IMR-90 (cell line): ENCODE results near the gene THOC2. TPM values are rescaled to one million over a fixed set of nuclear protein-coding genes. Genes with fewer than 3 reads are reported as not detected.

Source experiments
- ATAC-seq: fragments of 200-7000 bp; cut with Tn5 transposase; 2 replicates; pipeline ENCODE4 v1.9.1; 2020; ENCODE audit warnings: low read depth, mild to moderate bottlenecking, moderate library complexity
- BruUV-seq: library from RNA; stranded (reverse); fragments of 400-500 nt; replicated peaks from 2 replicates; lab custom pipeline; 2021; lab: Mats Ljungman, UMichigan
- CTCF ChIA-PET: fragments of 300-600 bp; formaldehyde crosslinking; extraction: SDS; loops from one replicate; lab custom pipeline; 2021; ENCODE audit warnings: antibody characterized with exemption; lab: Yijun Ruan, JAX
- POLR2A ChIA-PET: fragments of 300-600 bp; sonication (Branson Sonifier 250); formaldehyde crosslinking; loops from one replicate; lab custom pipeline; 2022; ENCODE audit warnings: antibody characterized with exemption; ENCODE audit not compliant: unreplicated experiment; lab: Charles Lee
- DNase-seq: peaks from one replicate; pipeline ENCODE4 v3.0.0; 2013
- H2AFZ ChIP-seq: replicated peaks from 2 replicates; pipeline ENCODE3; 2013; ENCODE audit warnings: low read length, mild to moderate bottlenecking; ENCODE audit not compliant: poor library complexity
- H2AK5ac ChIP-seq: 2 replicates; pipeline ENCODE4 v1.6.1; 2013; ENCODE audit warnings: low read depth, low read length, inconsistent platforms
- H2AK9ac ChIP-seq: replicated peaks from 2 replicates; pipeline ENCODE3; 2013; ENCODE audit warnings: mild to moderate bottlenecking, low read depth, low read length, moderate library complexity; ENCODE audit not compliant: poor library complexity
- H2BK120ac ChIP-seq: 2 replicates; pipeline ENCODE4 v1.6.1; 2013; ENCODE audit warnings: low read depth, low read length, inconsistent platforms
- H2BK15ac ChIP-seq: 3 replicates; pipeline ENCODE4 v1.6.1; 2013; ENCODE audit warnings: low read depth, low read length, inconsistent platforms
- H2BK20ac ChIP-seq: 2 replicates; pipeline ENCODE4 v1.6.1; 2013; ENCODE audit warnings: low read depth, mild to moderate bottlenecking, inconsistent platforms, low read length, moderate library complexity
- H2BK5ac ChIP-seq: 2 replicates; pipeline ENCODE4 v1.6.1; 2013; ENCODE audit warnings: mild to moderate bottlenecking, low read depth, low read length, inconsistent platforms; ENCODE audit not compliant: poor library complexity, severe bottlenecking
- H3K14ac ChIP-seq: replicated peaks from 2 replicates; pipeline ENCODE4 v1.6.1; 2013; ENCODE audit warnings: low read depth, low read length, inconsistent platforms
- H3K18ac ChIP-seq: 2 replicates; pipeline ENCODE4 v1.6.1; 2013; ENCODE audit warnings: low read depth, low read length, control low read depth
- H3K23ac ChIP-seq: 2 replicates; pipeline ENCODE4 v1.6.1; 2013; ENCODE audit warnings: low read depth, low read length, inconsistent platforms
- H3K27ac ChIP-seq: 2 replicates; pipeline ENCODE4 v1.5.1; 2013; ENCODE audit warnings: mild to moderate bottlenecking, control low read depth, low read length; ENCODE audit not compliant: insufficient read depth
- H3K27me3 ChIP-seq: 2 replicates; pipeline ENCODE4 v1.6.1; 2013; ENCODE audit warnings: low read length; ENCODE audit not compliant: control insufficient read depth, insufficient read depth
- H3K36me3 ChIP-seq: 2 replicates; pipeline ENCODE4 v1.6.1; 2013; ENCODE audit warnings: low read length, mixed read lengths; ENCODE audit not compliant: control insufficient read depth, insufficient read depth
- H3K4ac ChIP-seq: 2 replicates; pipeline ENCODE4 v1.6.1; 2013; ENCODE audit warnings: low read depth, low read length, inconsistent platforms
- H3K4me1 ChIP-seq: 2 replicates; pipeline ENCODE4 v1.6.1; 2013; ENCODE audit warnings: low read length, mixed read lengths; ENCODE audit not compliant: control insufficient read depth, insufficient read depth
- H3K4me2 ChIP-seq: 2 replicates; pipeline ENCODE4 v1.6.1; 2013; ENCODE audit warnings: low read depth, mild to moderate bottlenecking, control low read depth, low read length, moderate library complexity
- H3K4me3 ChIP-seq: 2 replicates; pipeline ENCODE4 v1.5.1; 2013; ENCODE audit warnings: low read depth, mild to moderate bottlenecking, control low read depth, low read length, moderate library complexity; ENCODE audit not compliant: insufficient read depth
- H3K56ac ChIP-seq: 2 replicates; pipeline ENCODE4 v1.6.1; 2013; ENCODE audit warnings: low read length, inconsistent platforms; ENCODE audit not compliant: insufficient read depth; ENCODE audit errors: extremely low read depth
- H3K79me1 ChIP-seq, 2 experiments: 2 replicates each; pipeline ENCODE4 v1.6.1; 2013; ENCODE audit warnings: low read length in 2 of 2, inconsistent platforms in 1 of 2, low read depth in 1 of 2
- H3K9ac ChIP-seq: 2 replicates; pipeline ENCODE4 v1.6.1; 2013; ENCODE audit warnings: low read depth, low read length, control low read depth
- H3K9me1 ChIP-seq: 2 replicates; pipeline ENCODE4 v1.6.1; 2013; ENCODE audit warnings: low read length, inconsistent platforms; ENCODE audit not compliant: insufficient read depth
- H3K9me3 ChIP-seq: 2 replicates; pipeline ENCODE4 v1.6.1; 2013; ENCODE audit warnings: low read length; ENCODE audit not compliant: control insufficient read depth, insufficient read depth
- H4K20me1 ChIP-seq: 2 replicates; pipeline ENCODE4 v1.6.1; 2013; ENCODE audit warnings: low read length, inconsistent platforms; ENCODE audit not compliant: insufficient read depth
- H4K5ac ChIP-seq: 2 replicates; pipeline ENCODE4 v1.6.1; 2013; ENCODE audit warnings: mild to moderate bottlenecking, low read depth, low read length, control low read depth
- H4K8ac ChIP-seq, 2 experiments: 2 replicates each; pipeline ENCODE4 v1.6.1; 2013; ENCODE audit warnings: low read depth in 2 of 2, low read length in 2 of 2, control low read depth in 1 of 2, inconsistent platforms in 1 of 2
- H4K91ac ChIP-seq: 2 replicates; pipeline ENCODE4 v1.6.1; 2013; ENCODE audit warnings: low read depth, low read length, inconsistent platforms; ENCODE audit not compliant: insufficient read depth
- BHLHE40 ChIP-seq: fragments of 150-350 bp; IDR thresholded peaks from 2 replicates; pipeline ENCODE4 v1.6.1; 2016; ENCODE audit warnings: mild to moderate bottlenecking, low read depth, low read length
- CEBPB ChIP-seq: IDR thresholded peaks from 2 replicates; pipeline ENCODE4 v1.6.1; 2012; ENCODE audit warnings: low read depth, low read length, improper control_type of control experiment
- CHD1 ChIP-seq: IDR thresholded peaks from 2 replicates; pipeline ENCODE4 v1.6.1; 2012; ENCODE audit warnings: low read depth, low read length, improper control_type of control experiment
- CTCF ChIP-seq: conservative IDR thresholded peaks from 2 replicates; pipeline ENCODE4 v1.5.1; 2012; ENCODE audit warnings: mild to moderate bottlenecking, low read depth, low read length, improper control_type of control experiment
- ELK1 ChIP-seq: fragments of 150-350 bp; IDR thresholded peaks from 2 replicates; pipeline ENCODE4 v1.6.1; 2016; ENCODE audit warnings: low read depth, mild to moderate bottlenecking, low read length, moderate library complexity, borderline replicate concordance
- FOS ChIP-seq: fragments of 150-350 bp; IDR thresholded peaks from 2 replicates; pipeline ENCODE4 v1.6.1; 2016; ENCODE audit warnings: low read depth, low read length
- MAFK ChIP-seq: IDR thresholded peaks from 2 replicates; pipeline ENCODE4 v1.6.1; 2012; ENCODE audit warnings: low read depth, low read length, improper control_type of control experiment
- MAZ ChIP-seq: IDR thresholded peaks from 2 replicates; pipeline ENCODE4 v1.6.1; 2012; ENCODE audit warnings: low read depth, mild to moderate bottlenecking, low read length, improper control_type of control experiment, moderate library complexity, borderline replicate concordance
- MXI1 ChIP-seq: IDR thresholded peaks from 2 replicates; pipeline ENCODE4 v1.6.1; 2012; ENCODE audit warnings: low read depth, mild to moderate bottlenecking, low read length, moderate library complexity, borderline replicate concordance
- NFE2L2 ChIP-seq: fragments of 150-350 bp; IDR thresholded peaks from 2 replicates; pipeline ENCODE4 v1.6.1; 2016; ENCODE audit warnings: low read depth, mild to moderate bottlenecking, low read length
- POLR2A ChIP-seq: IDR thresholded peaks from 2 replicates; pipeline ENCODE4 v1.6.1; 2012; ENCODE audit warnings: mild to moderate bottlenecking, low read depth, low read length
- RAD21 ChIP-seq: IDR thresholded peaks from 2 replicates; pipeline ENCODE4 v1.6.1; 2012; ENCODE audit warnings: low read length, improper control_type of control experiment
- RCOR1 ChIP-seq: IDR thresholded peaks from 2 replicates; pipeline ENCODE4 v1.6.1; 2012; ENCODE audit warnings: mild to moderate bottlenecking, low read length, improper control_type of control experiment; ENCODE audit not compliant: insufficient replicate concordance
- RFX5 ChIP-seq: IDR thresholded peaks from 2 replicates; pipeline ENCODE4 v1.8.0; 2012; ENCODE audit warnings: low read depth, mild to moderate bottlenecking, low read length, moderate library complexity
- SMC3 ChIP-seq: fragments of 150-350 bp; IDR thresholded peaks from 2 replicates; pipeline ENCODE4 v1.6.1; 2016; ENCODE audit warnings: low read depth, mild to moderate bottlenecking, antibody characterized with exemption, low read length, moderate library complexity
- USF2 ChIP-seq: fragments of 150-350 bp; IDR thresholded peaks from 2 replicates; pipeline ENCODE4 v1.6.1; 2017; ENCODE audit warnings: mild to moderate bottlenecking, antibody characterized with exemption, low read length, low read depth
- WGBS, 2 experiments: methylation state at CpG; one replicate each; pipeline versions ENCODE4 v1.1.5 to v1.1.7; 2013; ENCODE audit warnings: missing lambda C conversion rate in 2 of 2; ENCODE audit not compliant: insufficient read length in 1 of 2; ENCODE audit errors: extremely low coverage in 2 of 2; 5-methylcytosine and 5-hydroxymethylcytosine counted together
- dilution Hi-C: fragments of 300-500 bp; cut with HindIII; formaldehyde crosslinking; loops from one replicate; pipeline ENCODE4 v1.14.3; 2018; ENCODE audit warnings: low sequenced_read_pairs; ENCODE audit not compliant: unreplicated experiment
- in situ Hi-C: fragments of 300-500 bp; cut with MboI; formaldehyde crosslinking; loops from 3 replicates; pipeline ENCODE4 v1.14.3; 2019; ENCODE audit warnings: low sequenced_read_pairs, inconsistent platforms, mixed read lengths
- intact Hi-C: fragments of 100-400 bp; cut with micrococcal nuclease; formaldehyde crosslinking; loops from 2 replicates; pipeline ENCODE4 v1.10.0; 2022
- polyA plus RNA-seq, 3 experiments: library from polyadenylated mRNA; depleted of rRNA; stranded (reverse); fragments of >200 nt; gene quantifications; 2 replicates each; pipeline ENCODE4 v1.2.3, GENCODE V29; 2012; ENCODE audit warnings: low replicate concordance in 1 of 3
- total RNA-seq: library from RNA; depleted of rRNA; stranded (reverse); fragments of >200 nt; gene quantifications from 2 replicates; pipeline ENCODE4 v1.2.3, GENCODE V29; 2012

The THOC2 gene
- total and polyA plus RNA-seq, 2 of the 4 experiments (the other 2 are of a cell fraction), result 42.9 to 58.8 TPM

- no TSS peak for BruUV-seq
- no peak overlapping the region for H3K14ac ChIP-seq
- no peak overlapping the region for H3K4ac ChIP-seq
- POLR2A ChIA-PET, result no interaction called here
- H3K56ac ChIP-seq, result no peak overlapping the region
- H2BK120ac ChIP-seq, result no peak overlapping the region
- no CpG with 5 or more reads among the region's 2 CpGs for WGBS, 2 experiments
- in situ Hi-C loops, result no loop called here
- H3K9ac ChIP-seq, result no peak overlapping the region
- H3K36me3 ChIP-seq, result 0 out of 2 replicates have a peak, but pooled peaks cover 3% of the 10 kb centered on the region
- H4K5ac ChIP-seq, result no peak overlapping the region
- TF ChIP-seq RFX5, result no peak
- TF ChIP-seq SMC3, result no peak
- no peak for TF ChIP-seq BHLHE40
- no peak for TF ChIP-seq CTCF
- TF ChIP-seq MAFK, result no peak
- no peak for TF ChIP-seq MXI1
- no peak for TF ChIP-seq FOS
- TF ChIP-seq ELK1, result no peak
- TF ChIP-seq MAZ, result no peak
- TF ChIP-seq CEBPB, result no peak
- no peak for TF ChIP-seq USF2
- no peak for TF ChIP-seq CHD1
- TF ChIP-seq POLR2A, result no peak
- no peak for TF ChIP-seq RCOR1
- TF ChIP-seq NFE2L2, result no peak
- no peak for TF ChIP-seq RAD21
- no peak overlapping the region for H3K23ac ChIP-seq
- dilution Hi-C loops, result no loop called here
- H2BK15ac ChIP-seq, result no peak overlapping the region
- H4K20me1 ChIP-seq, result no peaks in the 10 kb centered on the region
- ATAC-seq (no peak), DNase-seq (no peak)
- H3K27me3 ChIP-seq, result no peaks in the 10 kb centered on the region
- no peak overlapping the region for H4K91ac ChIP-seq
- no peaks in the 10 kb centered on the region for H3K4me1 ChIP-seq
- no peaks in the 10 kb centered on the region for H3K9me1 ChIP-seq
- H2AK5ac ChIP-seq, result no peak overlapping the region
- H3K4me2 ChIP-seq, result no peak overlapping the region
- H3K27ac ChIP-seq, result no peak overlapping the region
- no peak overlapping the region for H3K4me3 ChIP-seq
- H4K8ac ChIP-seq, result no peak overlapping the region
- intact Hi-C loops, result no loop called here
- H3K18ac ChIP-seq, result no peak overlapping the region
- CTCF ChIA-PET, result interaction anchor here (0.7 kb wide), 1 partner anchor 29 kb away, joined by 4 read pairs; no protein-coding TSS in a partner anchor
- H2AFZ ChIP-seq, result no peak overlapping the region
- H2BK20ac ChIP-seq, result no peak overlapping the region
- peaks cover 0 to 4% of the 10 kb centered on the region in 2 experiments; a peak in 1 of 4 replicates for H3K79me1 ChIP-seq
- H3K9me3 ChIP-seq, result no peaks in the 10 kb centered on the region
- no peak overlapping the region for H2BK5ac ChIP-seq
- no peak overlapping the region for H2AK9ac ChIP-seq
Observed at GRCh38 chrX:123696334-123696733, 36.5 kb downstream of the THOC2 start.
